C4-2B (cell line): Measurements from ENCODE around the gene CD86.
A peak's percentile ranks its signal among the peaks of the same experiment; 100 is the strongest.

Experiments
- H3K27ac ChIP-seq: fragments of 450-650 bp; 2 replicates; pipeline ENCODE4 v1.5.1; 2017
- ZFX ChIP-seq: fragments of 450-650 bp; IDR thresholded peaks from 2 replicates; pipeline ENCODE4 v1.6.1; 2017
- TF ChIP-seq, protein P1 (sequence below): fragments of 450-650 bp; conservative IDR thresholded peaks from 2 replicates; pipeline ENCODE4 v1.5.1; 2017; ENCODE audit warnings: mild to moderate bottlenecking

CD86 gene

DNA sequence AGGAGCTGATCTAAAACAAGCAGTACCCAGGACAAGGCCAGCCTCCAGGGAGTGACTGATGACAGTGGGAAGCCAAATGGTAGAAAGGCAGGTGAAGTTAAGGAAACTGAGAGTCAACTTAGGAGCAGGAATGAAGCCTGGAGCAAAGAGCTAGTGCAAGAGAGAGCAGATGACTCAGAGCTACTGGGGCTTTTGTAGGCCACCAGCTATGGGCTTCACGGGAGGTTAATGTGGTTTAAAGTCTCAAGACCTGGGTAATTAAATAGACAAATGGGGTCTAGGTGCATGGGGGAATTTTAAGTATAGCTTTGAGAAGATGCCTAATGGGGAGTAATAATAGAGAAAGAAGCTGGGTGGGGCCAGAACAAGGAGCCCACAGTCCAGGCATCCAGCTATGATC lies 3.1 kb downstream of the CD86 start:
- no peak for TF ChIP-seq ZFX
- TF ChIP-seq, protein P1, sequence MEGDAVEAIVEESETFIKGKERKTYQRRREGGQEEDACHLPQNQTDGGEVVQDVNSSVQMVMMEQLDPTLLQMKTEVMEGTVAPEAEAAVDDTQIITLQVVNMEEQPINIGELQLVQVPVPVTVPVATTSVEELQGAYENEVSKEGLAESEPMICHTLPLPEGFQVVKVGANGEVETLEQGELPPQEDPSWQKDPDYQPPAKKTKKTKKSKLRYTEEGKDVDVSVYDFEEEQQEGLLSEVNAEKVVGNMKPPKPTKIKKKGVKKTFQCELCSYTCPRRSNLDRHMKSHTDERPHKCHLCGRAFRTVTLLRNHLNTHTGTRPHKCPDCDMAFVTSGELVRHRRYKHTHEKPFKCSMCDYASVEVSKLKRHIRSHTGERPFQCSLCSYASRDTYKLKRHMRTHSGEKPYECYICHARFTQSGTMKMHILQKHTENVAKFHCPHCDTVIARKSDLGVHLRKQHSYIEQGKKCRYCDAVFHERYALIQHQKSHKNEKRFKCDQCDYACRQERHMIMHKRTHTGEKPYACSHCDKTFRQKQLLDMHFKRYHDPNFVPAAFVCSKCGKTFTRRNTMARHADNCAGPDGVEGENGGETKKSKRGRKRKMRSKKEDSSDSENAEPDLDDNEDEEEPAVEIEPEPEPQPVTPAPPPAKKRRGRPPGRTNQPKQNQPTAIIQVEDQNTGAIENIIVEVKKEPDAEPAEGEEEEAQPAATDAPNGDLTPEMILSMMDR = no peak
- H3K27ac ChIP-seq = no peak overlapping the region

DNA sequence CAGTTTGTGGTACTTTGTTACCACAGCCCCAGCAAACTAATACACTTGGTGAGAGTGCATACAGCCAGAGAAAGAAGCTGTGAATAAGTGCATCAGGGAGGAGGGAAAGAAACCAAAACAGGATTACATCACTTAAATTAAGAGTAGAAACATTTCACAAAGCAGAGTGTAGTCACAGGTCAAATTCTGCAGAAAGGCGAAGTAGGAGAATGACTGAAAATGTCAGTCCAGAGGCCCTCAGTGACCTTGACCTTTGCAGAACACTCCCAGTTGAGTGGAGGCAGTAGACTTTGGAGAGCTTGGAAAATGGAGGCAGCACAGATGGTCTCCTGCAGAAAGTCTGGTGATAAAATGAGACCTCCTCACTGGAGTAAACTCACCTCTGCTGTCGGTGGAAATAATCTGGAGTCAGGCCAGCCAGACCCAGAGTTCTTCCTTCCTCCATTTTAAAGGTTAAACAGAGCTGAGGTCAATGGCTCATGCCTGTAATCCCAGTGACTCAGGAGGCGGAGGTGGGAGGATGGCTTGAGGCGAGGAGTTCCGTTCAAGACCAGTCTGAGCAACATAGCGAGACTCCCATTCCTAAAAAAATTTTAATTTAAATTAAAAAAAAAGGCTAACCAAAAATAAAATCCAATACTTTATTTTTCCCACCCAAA lies 5.0 kb downstream of the CD86 start:
- TF ChIP-seq, protein P1 = no peak
- no peak for TF ChIP-seq ZFX
- H3K27ac ChIP-seq = no peak overlapping the region

DNA sequence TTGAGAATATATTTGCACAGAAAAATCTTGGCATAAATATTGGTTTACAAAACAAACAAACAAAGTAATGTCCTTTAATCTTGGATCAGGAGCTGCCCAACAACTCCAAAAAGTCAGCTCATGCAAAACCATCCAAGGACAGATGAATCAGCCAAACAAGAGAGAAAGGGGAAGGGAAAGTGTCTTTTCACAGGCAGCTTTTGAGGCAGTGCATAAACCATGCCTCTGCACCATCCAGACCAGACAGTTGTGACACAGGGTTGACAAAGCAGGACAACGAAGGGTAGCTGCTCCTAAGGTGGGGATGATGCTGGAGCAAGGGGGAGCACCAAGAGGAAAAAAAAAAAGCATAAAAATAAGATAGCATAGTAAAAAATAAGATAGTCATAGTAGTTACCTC lies 8.7 kb downstream of the CD86 start:
- H3K27ac ChIP-seq = peak overlapping the region; percentile 30; the same call in 1 of the 2 replicates
- TF ChIP-seq ZFX = no peak

DNA sequence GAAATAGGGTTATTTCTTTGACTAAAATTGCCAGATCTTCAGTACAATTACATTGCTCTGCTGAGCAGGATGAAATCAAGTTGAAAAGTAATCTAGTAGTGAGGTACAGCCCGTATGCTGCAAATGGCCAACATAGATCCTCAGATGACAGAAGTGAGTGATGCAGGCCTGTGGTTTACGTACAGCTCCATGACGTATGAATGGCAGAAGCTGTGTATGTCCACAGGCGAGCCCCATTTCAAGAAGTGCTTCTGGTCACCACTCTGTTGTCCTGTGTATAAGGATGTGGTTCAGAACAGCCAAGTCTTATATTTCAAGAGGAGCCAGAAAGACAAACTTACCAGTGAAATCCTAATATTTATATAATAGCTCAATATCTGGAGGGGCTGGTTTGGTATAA lies 9.2 kb downstream of the CD86 start:
- H3K27ac ChIP-seq = peak overlapping the region; percentile 30; the same call in 1 of the 2 replicates
- TF ChIP-seq, protein P1 = no peak
- no peak for TF ChIP-seq ZFX

DNA sequence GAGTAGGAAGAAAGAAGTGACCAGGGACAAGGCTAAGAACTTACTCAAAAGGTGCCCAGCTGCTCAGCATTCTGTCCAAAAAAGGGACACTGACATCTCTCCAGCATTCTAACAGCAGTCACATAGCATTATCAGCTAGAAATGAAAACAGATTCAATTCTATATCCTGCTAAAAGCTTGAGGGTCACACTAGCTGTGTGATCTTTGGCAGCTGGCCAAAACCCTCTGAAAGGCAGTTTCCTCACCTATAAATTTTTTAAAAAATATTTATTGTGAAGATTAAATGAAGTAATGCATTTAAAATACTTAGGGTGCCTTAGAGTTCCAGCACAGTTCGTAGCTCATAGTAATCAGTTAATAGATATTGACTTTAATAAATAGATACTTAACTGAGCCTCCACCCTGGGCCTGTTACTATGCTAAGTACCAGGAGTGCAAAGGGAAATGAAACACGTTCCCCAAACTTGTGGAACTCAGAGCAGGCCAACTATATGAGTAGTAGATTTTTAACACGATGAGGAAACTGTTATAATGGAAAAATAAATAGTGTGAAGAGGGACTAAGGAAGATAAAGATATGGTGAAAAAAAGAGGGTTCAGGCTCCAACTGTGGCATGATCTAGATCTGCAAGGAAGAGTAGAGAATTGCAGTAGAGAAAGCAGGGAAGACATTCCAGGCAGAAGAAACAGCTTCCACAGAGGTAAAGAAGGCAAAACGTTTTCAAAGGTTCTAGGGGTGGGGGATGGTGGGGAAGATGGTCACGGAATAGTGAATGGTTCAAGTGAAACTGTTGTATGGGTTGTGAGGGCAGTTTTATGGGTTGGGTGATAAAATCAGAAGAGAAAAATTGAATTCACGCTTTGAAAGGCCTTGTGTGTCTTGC lies 11.4 kb downstream of the CD86 start:
- H3K27ac ChIP-seq = no peak overlapping the region
- TF ChIP-seq ZFX = no peak
- TF ChIP-seq, protein P1 = no peak

DNA sequence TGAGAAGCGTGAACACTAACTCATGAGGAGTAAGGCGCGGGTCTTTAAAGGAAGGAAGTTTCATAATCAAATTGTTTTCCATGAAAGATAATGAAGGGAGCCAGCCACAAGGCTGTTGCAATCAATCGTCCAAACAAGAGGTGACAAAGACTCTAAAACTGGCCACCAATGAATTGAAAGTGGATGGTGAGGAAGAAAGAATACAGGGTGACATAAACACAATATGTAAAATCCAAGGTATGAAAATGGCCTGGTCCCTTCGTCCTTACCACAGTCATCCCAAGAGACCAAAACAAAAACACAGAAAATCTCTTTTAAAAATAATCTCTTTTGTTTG lies 12.0 kb downstream of the CD86 start:
- H3K27ac ChIP-seq = no peak overlapping the region

DNA sequence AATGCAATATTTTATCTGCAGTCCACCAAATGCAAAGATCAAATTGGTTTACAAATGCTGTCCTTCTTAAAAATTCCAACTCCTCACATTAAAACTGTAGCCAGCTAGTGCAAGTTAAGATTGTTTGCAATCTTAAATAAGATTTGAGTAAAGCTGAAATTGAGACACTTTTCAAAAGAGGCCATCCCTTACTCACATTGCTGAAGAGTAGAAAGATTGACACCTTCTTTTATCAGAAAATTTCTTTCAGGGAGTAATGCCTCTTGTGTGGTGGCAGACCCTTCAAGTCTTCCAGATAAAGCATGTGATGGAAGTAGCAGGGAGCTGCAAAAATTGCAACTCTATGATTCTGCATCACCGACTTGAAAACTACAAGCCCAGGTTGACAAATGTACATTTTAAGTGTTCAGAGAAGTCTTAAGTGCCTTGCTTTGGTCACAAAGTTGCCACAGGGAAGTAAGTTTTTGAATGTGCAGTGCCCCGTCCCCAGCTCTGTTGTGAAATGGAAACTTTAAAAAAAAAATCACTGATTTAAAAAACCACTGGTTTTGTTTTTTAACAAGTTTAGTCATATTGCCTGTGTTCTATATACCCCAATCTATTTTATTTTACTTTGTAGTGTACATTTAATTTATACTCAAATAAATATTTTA lies 12.6 kb downstream of the CD86 start:
- TF ChIP-seq ZFX = no peak
- TF ChIP-seq, protein P1 = no peak
- H3K27ac ChIP-seq = no peak overlapping the region

More for the DNA sequence above, 12.0 kb downstream of the CD86 start:
- no peak for TF ChIP-seq ZFX
- TF ChIP-seq, protein P1 = no peak
